HFFc6 (cell line): ENCODE measurements around the gene PCCA. TPM values are rescaled to one million over a fixed set of nuclear protein-coding genes. Genes with fewer than 3 reads are reported as not detected.

Experiments
- DNase-seq: peaks from one replicate; pipeline ENCODE4 v3.0.0-alpha.2; 2018
- H3K27ac Mint-ChIP-seq: 2 replicates; pipeline ENCODE4 v1.8.0; 2020; ENCODE audit warnings: mild to moderate bottlenecking, mixed read lengths
- H3K27me3 Mint-ChIP-seq: 2 replicates; pipeline ENCODE4 v1.8.0; 2021; ENCODE audit warnings: mild to moderate bottlenecking, moderate library complexity, mixed read lengths; ENCODE audit not compliant: insufficient read depth
- H3K36me3 Mint-ChIP-seq: 2 replicates; pipeline ENCODE4 v1.8.0; 2021; ENCODE audit warnings: low read depth, mixed read lengths
- H3K4me1 Mint-ChIP-seq: 2 replicates; pipeline ENCODE4 v1.8.0; 2020; ENCODE audit warnings: low read depth, mixed read lengths
- H3K4me3 Mint-ChIP-seq: 2 replicates; pipeline ENCODE4 v1.8.0; 2020; ENCODE audit warnings: mild to moderate bottlenecking, moderate library complexity, mixed read lengths
- H3K9me3 Mint-ChIP-seq: 2 replicates; pipeline ENCODE4 v1.8.0; 2020; ENCODE audit warnings: mild to moderate bottlenecking, mixed read lengths
- total RNA-seq, 6 experiments: library from RNA; stranded (reverse); fragmentation: NEBNext Ultra II Directional; extraction: Animal tissue kit (Norgen Biotek cat#: 25700); gene quantifications; 2 replicates in 1 of 6; 3 replicates in 5 of 6; pipeline ENCODE4 v1.2.3, GENCODE V29; 2021
- TF ChIP-seq, protein P1 (sequence below): fragments of 200-600 bp; sonication (generic); IDR thresholded peaks from 2 replicates; pipeline ENCODE4 v1.5.0; 2021; ENCODE audit warnings: antibody characterized with exemption, mild to moderate bottlenecking

The PCCA gene
- total RNA-seq, 6 experiments from 2014 or later = 12.9 to 16.9 (median 14.7) TPM

DNA sequence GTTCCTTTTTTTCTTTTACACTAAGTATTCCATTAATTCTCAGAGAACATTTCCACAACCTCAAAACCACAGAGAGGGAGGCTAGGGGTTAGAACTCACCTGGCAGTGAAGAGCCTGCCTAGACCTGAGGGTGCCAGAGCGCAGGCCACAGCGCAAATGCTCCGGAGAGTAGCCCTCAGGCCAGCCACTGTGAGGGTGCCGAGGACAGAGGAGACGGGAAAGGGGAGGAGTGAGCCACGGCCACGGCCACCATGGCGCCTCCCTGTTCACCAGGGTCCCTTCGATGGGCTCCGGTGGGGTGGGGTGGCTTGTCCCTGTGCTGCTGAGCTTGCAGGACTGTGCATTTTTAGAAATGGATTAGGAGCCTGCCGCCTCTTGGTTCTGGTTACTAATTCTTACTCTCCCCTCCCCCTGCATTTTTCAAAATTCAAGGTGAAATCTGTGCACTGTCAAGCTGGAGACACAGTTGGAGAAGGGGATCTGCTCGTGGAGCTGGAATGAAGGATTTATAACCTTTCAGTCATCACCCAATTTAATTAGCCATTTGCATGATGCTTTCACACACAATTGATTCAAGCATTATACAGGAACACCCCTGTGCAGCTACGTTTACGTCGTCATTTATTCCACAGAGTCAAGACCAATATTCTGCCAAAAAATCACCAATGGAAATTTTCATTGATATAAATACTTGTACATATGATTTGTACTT is 440.9 kb downstream of the PCCA start:
- H3K36me3 Mint-ChIP-seq = peaks cover 13% of the 10 kb centered on the region
- H3K27ac Mint-ChIP-seq = no peak overlapping the region
- no peak overlapping the region for H3K4me3 Mint-ChIP-seq
- H3K9me3 Mint-ChIP-seq = no peaks in the 10 kb centered on the region
- H3K4me1 Mint-ChIP-seq = peaks cover 7% of the 10 kb centered on the region; the same call in 1 of the 2 replicates
- H3K27me3 Mint-ChIP-seq = peaks cover 5% of the 10 kb centered on the region
- TF ChIP-seq, protein P1, sequence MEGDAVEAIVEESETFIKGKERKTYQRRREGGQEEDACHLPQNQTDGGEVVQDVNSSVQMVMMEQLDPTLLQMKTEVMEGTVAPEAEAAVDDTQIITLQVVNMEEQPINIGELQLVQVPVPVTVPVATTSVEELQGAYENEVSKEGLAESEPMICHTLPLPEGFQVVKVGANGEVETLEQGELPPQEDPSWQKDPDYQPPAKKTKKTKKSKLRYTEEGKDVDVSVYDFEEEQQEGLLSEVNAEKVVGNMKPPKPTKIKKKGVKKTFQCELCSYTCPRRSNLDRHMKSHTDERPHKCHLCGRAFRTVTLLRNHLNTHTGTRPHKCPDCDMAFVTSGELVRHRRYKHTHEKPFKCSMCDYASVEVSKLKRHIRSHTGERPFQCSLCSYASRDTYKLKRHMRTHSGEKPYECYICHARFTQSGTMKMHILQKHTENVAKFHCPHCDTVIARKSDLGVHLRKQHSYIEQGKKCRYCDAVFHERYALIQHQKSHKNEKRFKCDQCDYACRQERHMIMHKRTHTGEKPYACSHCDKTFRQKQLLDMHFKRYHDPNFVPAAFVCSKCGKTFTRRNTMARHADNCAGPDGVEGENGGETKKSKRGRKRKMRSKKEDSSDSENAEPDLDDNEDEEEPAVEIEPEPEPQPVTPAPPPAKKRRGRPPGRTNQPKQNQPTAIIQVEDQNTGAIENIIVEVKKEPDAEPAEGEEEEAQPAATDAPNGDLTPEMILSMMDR = no peak
- no peak for DNase-seq

DNA sequence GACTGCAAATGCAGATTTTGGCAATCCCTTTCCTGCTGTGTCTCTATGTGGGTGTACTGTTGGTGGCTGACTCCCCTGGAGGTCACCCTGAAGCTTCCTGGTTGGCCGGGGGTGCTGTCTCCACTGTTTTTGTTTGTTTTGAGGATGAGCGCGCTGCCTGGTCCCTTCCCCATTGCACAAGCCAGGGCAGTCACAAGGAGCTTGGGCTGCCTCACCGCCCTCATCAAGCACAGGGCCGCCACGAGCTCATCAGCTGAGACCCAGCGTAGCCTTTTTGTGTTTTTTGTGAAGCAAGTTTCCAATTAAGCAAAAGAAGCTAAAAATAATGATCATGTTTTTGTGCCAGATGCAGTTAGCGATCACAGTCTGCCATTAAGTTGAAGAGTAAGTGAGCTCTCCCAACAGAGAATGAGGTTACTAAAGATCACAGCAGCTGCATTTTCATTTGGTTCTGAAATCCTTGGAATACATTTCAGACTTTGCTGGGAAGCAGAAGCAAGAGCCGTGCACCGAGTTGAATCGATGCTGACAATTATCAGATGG is 441.8 kb downstream of the PCCA start:
- H3K4me1 Mint-ChIP-seq = peaks cover 7% of the 10 kb centered on the region; the same call in 1 of the 2 replicates
- H3K4me3 Mint-ChIP-seq = no peak overlapping the region
- H3K36me3 Mint-ChIP-seq = peaks cover 13% of the 10 kb centered on the region
- DNase-seq = no peak
- TF ChIP-seq, protein P1 = no peak
- H3K9me3 Mint-ChIP-seq = no peaks in the 10 kb centered on the region
- H3K27ac Mint-ChIP-seq = no peak overlapping the region
- peaks cover 5% of the 10 kb centered on the region for H3K27me3 Mint-ChIP-seq

DNA sequence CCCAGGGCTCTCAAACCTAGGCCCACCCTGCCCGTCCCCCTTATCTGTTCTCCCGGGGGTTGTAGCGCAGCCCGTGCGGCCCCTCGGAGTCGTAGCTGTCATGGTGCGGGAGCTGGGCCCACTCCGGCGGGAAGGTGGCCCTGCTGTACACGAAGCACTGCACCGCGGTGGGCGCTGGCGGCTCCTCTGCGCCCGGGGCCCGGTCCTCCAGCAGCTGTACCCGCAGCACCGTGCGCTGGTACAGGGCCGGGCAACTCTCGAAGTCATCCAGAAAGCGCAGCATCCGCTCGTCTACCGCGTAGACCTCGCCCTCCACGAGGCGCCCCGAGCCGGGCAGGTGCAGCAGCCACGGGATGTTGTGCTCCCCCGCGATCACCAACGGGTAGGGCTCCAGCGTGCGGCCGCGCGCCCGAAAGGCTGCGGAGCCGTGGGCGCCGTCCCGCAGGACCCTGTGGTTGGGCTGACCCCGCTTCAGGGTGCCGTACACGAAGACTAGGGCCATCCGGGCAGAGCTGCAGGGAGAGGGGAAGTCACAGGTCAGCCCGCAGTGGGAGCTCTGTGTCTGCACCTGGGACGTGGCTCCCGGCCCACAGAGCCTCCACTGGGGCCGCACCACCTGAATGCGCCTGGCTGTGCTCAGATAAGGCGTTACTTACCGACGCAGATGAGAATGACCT is 443.3 kb downstream of the PCCA start:
- peaks cover 13% of the 10 kb centered on the region for H3K36me3 Mint-ChIP-seq
- no peak overlapping the region for H3K27ac Mint-ChIP-seq
- no peak overlapping the region for H3K4me3 Mint-ChIP-seq
- peaks cover 7% of the 10 kb centered on the region; the same call in 1 of the 2 replicates for H3K4me1 Mint-ChIP-seq
- H3K27me3 Mint-ChIP-seq = peaks cover 5% of the 10 kb centered on the region
- H3K9me3 Mint-ChIP-seq = no peaks in the 10 kb centered on the region
- no peak for DNase-seq
- TF ChIP-seq, protein P1 = no peak

DNA sequence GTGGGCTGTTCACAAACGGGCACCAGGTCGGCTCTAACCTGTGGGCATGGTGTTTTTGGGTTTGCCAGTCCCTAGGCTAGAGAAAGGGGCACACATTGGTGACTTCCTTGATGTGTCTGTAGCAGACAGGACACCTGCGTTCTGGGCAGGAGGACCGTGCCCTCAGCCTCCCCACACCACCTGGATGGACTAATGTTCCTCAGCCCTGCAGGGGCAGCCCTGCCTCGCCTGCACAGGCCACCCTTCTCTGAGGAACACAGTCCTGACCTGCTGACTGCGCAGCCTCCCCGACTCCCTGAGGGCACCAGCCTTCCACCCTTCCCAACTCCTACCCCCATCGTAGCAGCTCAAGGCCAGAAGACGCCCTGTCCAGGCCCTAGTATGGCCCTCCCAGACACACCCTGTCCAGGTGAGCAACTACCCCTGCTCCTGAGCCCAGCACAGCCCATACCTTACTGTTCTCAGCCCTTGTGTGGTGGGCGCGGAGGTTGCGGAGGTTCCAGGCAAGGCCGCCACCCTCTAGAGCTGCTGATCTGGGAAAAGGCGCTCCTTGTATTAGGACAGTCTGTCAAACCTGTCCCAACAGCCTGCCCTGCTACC is 444.0 kb downstream of the PCCA start:
- Mint-ChIP-seq H3K4me1 (peaks cover 7% of the 10 kb centered on the region; the same call in 1 of the 2 replicates), H3K27ac (no peak overlapping the region), H3K4me3 (no peak overlapping the region), H3K36me3 (peaks cover 13% of the 10 kb centered on the region), H3K9me3 (no peaks in the 10 kb centered on the region), H3K27me3 (peaks cover 5% of the 10 kb centered on the region)
- TF ChIP-seq, protein P1 = no peak
- DNase-seq = no peak

DNA sequence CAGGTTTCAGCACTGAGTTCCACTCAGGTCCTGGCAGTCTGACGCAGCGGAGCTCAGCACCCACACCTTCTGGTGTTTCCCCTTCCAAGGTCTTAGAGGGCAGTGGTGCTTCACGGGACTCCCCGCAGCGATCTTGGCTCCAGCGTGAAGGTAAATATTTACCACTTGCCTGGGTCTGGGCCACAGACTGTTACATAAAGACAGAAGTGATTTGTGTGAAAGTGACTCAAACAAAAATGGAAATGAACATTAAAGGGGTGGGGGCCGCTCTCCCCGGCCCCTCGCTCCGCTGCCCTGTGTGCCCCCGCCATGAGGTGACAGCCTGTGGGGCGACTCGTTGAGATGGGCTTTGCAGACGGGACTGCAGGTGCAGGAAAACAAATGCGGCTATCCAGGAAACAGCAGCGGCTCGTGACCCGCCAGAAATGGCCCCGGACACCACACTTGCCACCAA is 444.7 kb downstream of the PCCA start:
- Mint-ChIP-seq H3K36me3 (peaks cover 13% of the 10 kb centered on the region), H3K27me3 (peaks cover 5% of the 10 kb centered on the region), H3K9me3 (no peaks in the 10 kb centered on the region), H3K4me3 (no peak overlapping the region), H3K4me1 (peaks cover 7% of the 10 kb centered on the region; the same call in 1 of the 2 replicates), H3K27ac (no peak overlapping the region)
- TF ChIP-seq, protein P1 = no peak
- no peak for DNase-seq
